Upper lobe of left lung (tissue), 4 donors: ENCODE data around the gene NCS1.

Experiments used
- CTCF ChIP-seq, 6 experiments: fragments of 450-650 bp in 4 of 6; fragments of 200-600 bp in 2 of 6; sonication (generic) in 2 of 6; IDR thresholded peaks; one replicate each; pipeline ENCODE4 v1.5.1; 2016 to 2019; ENCODE audit warnings: antibody characterized with exemption in 6 of 6
- POLR2A ChIP-seq, 4 donors: fragments of 450-650 bp; IDR thresholded peaks; one replicate each; pipeline ENCODE4 v1.5.1; 2016 to 2017; ENCODE audit warnings: antibody characterized with exemption in 4 of 4, mild to moderate bottlenecking in 2 of 4

DNA sequence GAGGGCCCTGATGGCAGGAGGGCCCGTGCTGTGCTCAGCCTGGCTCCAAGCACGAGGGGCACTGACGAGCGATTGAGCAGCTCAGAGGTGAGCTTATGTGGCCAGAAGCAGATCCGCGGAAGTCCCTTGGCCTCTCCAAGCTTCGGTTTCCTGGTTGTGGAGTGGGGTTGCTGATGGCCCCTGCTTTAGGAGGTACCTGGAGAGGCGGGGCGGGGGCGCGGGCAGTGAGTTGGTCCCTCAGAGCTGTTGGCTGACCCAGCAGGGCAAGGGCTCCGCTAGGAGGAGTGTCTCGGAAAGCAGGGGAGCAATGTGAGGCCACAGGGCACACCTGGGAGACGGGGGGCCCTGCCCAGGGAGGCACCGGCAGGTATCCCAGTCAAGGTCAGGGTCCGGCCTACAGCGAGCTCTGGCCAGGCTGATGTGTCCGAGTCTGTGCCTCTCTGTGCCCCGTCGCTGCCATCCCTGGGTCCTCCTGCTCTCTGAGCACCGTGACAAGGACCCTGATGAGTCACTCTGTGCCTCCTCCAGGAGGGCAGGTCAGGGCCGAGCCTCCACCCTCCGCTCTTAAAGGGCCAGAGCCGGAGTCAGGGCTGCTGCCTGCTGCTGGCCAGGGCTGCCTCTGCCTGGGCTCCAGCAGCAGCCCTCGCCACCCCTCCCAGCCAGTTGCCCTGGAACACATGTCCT lies 14.8 kb downstream of the NCS1 start:
- TF ChIP-seq CTCF (IDR thresholded peaks at IDR 0.05) (no peak), POLR2A (IDR thresholded peaks at IDR 0.05) (no peak)
